HAP-1 (cell line): ENCODE results near the gene RAB1A.

Experiments used
- DNase-seq, 2 experiments: peaks; one replicate each; pipeline ENCODE4 v3.0.0-alpha.2; 2016 to 2020; ENCODE audit warnings: low spot score in 2 of 2
- H3K27me3 ChIP-seq: fragments of 250-450 bp; sonication (Bioruptor Pico); 2 replicates; pipeline ENCODE4 v1.5.1; 2020; ENCODE audit warnings: low read depth, mild to moderate bottlenecking, moderate library complexity
- H3K36me3 ChIP-seq: fragments of 250-450 bp; sonication (Bioruptor Pico); replicated peaks from 2 replicates; pipeline ENCODE4 v1.5.1; 2020; ENCODE audit warnings: mild to moderate bottlenecking
- H3K4me1 ChIP-seq: fragments of 250-450 bp; sonication (Bioruptor Pico); 2 replicates; pipeline ENCODE4 v1.5.1; 2020; ENCODE audit warnings: mild to moderate bottlenecking
- H3K4me3 ChIP-seq: fragments of 250-450 bp; sonication (Bioruptor Pico); 2 replicates; pipeline ENCODE4 v1.5.1; 2020; ENCODE audit warnings: mild to moderate bottlenecking, moderate library complexity
- H3K9me3 ChIP-seq: fragments of 250-450 bp; sonication (Bioruptor Pico); 2 replicates; pipeline ENCODE4 v1.5.1; 2020; ENCODE audit warnings: mild to moderate bottlenecking, moderate library complexity
- in situ Hi-C: fragments of 300-500 bp; cut with MboI; formaldehyde crosslinking; loops from 3 replicates; pipeline ENCODE4 v1.14.3; 2020; ENCODE audit warnings: low sequenced_read_pairs, inconsistent platforms, mixed read lengths

The RAB1A gene

DNA sequence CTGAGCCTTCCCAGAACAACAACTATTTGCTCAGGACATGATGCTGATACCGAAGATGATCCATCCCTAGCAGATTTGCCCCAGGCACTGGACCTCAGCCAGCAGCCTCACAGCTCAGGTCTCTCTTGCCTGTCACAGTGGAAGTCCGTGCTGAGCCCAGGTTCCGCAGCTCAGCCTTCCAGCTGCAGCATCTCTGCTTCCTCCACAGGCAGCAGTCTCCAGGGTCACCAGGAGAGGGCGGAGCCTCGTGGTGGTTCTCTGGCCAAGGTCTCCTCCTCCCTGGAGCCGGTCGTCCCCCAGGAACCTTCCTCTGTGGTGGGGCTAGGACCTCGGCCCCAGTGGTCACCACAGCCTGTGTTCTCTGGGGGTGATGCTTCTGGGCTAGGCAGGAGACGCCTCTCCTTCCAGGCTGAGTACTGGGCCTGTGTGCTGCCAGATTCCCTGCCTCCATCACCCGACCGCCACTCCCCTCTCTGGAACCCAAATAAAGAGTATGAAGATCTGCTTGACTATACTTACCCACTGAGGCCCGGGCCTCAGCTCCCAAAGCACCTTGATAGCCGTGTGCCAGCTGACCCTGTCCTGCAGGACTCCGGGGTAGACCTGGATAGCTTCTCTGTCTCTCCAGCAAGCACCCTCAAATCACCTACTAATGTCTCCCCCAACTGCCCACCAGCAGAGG, 58.3 kb downstream of the RAB1A start:
- Histone ChIP-seq H3K36me3 (peaks cover 45% of the 10 kb centered on the region), H3K4me3 (no peak overlapping the region), H3K4me1 (no peaks in the 10 kb centered on the region), H3K9me3 (no peaks in the 10 kb centered on the region), H3K27me3 (no peaks in the 10 kb centered on the region)
- peak in 1 of 2 experiments; percentile 44 for DNase-seq
- in situ Hi-C loops: no loop called here

DNA sequence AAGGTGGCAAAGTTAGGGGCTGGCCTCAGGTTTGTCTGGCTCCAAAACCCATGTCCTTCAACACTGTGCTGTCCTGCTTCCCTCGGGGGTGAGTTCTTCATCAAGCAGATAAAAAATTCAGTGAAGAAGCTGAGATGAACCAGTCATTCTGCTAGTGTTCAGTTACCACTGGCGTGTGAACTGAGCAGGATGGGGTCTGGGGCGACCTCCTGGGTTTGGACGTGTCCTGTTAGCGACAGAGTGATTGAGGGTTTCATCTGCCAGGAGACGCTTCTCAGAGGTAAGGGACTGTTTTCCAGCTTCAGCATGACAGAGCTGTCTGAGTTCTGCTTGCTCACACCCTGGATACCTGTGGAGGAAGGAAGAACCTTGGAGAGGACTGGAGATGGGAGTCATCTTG, 59.0 kb downstream of the RAB1A start:
- H3K9me3 ChIP-seq: no peaks in the 10 kb centered on the region
- no peaks in the 10 kb centered on the region for H3K4me1 ChIP-seq
- no peak overlapping the region for H3K4me3 ChIP-seq
- no peaks in the 10 kb centered on the region for H3K27me3 ChIP-seq
- H3K36me3 ChIP-seq: peaks cover 41% of the 10 kb centered on the region
- in situ Hi-C loops: no loop called here
- no peak for DNase-seq

DNA sequence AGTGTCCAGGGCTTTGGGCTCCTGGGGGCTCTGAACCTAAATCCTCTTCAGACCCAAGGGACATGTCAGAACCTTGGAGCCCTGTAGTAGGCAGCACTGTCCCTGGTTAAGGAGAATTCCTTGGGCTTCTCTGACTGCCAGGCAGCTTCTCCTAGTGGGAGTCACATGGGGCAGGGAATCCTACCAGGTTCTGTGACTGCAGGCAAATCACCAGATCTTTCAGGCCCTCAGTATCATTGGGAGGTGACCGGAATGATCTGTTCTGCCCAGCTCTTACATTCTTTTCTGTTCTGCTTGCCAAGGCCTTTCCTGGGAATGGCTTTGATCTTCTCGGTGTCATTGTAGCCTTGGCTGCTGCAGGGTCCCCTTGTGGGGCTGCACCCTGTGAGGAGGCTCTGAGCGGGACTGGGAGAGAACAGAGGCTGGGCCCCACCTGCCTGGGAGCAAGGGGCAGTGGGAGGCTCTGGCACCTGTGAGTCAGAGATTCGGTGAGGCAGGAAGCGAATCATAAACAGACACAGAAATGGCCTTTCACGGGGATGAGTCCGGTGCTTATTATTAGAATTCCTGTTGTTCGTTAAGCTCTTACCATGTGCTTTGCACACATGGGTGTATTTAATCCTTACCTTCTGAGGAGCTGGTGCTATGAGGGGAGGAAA, 59.6 kb downstream of the RAB1A start:
- DNase-seq: no peak

DNA sequence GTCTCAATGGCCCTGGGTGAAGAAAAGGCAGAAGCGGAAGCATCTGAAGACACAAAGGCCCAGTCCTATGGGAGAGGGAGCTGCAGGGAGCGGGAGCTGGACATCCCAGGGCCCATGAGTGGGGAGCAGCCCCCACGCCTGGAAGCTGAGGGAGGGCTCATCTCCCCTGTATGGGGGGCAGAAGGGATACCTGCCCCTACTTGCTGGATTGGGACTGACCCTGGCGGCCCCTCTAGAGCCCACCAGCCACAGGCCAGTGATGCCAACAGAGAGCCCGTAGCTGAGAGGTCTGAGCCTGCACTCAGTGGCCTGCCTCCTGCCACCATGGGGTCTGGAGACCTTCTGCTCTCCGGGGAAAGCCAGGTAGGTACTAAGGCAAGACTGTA, 60.5 kb downstream of the RAB1A start:
- in situ Hi-C loops: no loop called here
- H3K4me1 ChIP-seq: no peaks in the 10 kb centered on the region
- no peak for DNase-seq
- H3K9me3 ChIP-seq: no peaks in the 10 kb centered on the region
- H3K36me3 ChIP-seq: peaks cover 41% of the 10 kb centered on the region
- H3K4me3 ChIP-seq: no peak overlapping the region
- no peaks in the 10 kb centered on the region for H3K27me3 ChIP-seq

More for the DNA sequence above, 59.6 kb downstream of the RAB1A start:
- Histone ChIP-seq H3K27me3 (no peaks in the 10 kb centered on the region), H3K4me3 (no peak overlapping the region), H3K36me3 (peaks cover 41% of the 10 kb centered on the region), H3K4me1 (no peaks in the 10 kb centered on the region), H3K9me3 (no peaks in the 10 kb centered on the region)
- in situ Hi-C loops: no loop called here

DNA sequence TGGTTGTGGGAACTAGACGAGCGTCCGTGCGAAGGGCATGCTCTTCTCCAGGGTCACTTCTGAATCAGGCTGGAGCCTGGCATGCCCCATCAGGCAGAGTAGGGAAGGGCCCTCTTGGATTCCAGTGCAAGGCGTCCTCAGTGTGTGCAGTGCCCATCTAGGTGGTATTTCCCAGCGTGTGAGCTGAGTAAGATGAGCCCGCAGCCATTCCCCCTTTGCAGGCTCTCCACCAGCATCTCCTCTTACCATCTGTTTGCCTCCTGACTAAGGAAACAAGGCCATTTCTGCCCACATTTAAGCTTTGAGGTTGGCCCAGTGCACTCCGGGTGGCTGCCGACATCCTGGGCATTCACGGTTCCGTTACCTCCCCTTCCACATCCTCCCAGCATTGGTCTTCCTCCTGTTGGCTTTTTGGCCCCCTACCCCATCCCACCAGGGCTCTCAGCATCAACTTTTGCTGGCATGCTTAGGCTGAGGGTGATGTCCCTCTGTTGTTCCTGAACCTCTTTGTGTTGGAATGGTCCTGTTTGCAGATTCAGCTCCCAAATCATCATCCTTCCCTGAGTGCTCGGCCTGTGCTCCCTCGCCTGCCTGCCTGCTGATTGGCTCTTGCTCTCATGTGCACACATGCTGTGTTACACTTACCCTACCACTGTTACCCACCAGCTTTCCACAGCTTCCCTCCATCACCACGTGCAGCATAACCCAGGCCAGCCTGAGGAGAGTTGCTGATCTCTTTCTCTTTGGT, 61.9 kb downstream of the RAB1A start:
- Histone ChIP-seq H3K36me3 (peaks cover 29% of the 10 kb centered on the region), H3K4me3 (no peak overlapping the region), H3K4me1 (no peaks in the 10 kb centered on the region), H3K27me3 (no peaks in the 10 kb centered on the region), H3K9me3 (no peaks in the 10 kb centered on the region)
- in situ Hi-C loops: no loop called here
- no peak for DNase-seq

DNA sequence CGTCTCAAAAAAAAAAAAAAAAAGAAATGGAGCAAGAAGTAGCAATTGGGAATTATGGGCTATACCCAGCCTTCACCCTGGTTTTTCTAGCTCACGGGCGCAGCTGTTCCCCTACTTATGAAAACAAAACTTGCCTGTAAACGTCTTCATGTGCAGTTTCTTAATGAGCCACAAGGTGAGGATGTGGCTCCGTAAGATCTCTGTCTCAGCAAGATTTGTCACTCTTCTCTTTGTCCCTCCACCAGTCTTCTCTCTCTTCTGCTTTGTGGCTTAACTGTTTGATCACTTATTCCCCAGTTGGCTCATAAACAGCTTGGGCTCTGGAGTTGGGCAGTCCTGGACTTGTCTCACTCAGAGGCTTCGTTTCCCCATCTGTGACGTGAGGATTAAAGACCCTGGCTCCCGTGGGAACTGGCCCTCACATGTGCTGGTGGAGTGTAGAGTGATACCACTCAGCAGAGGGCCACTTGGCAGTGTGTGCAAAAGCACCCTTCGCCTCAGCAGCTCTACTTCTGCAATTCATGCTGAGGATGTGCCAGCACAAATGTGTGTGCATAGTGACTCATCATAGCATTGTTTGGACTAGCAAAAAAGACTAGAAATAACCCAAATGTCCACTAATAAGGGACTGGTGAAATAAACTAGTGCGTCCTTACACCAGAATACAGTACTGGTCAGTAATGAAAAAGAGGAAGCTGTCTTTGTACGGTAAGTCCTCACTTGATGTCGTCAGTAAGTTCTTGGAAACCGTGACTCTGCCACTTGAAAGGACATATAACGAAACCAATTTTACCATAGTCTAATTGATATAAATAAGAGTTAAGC, 65.0 kb downstream of the RAB1A start:
- Histone ChIP-seq H3K9me3 (no peaks in the 10 kb centered on the region), H3K4me1 (no peaks in the 10 kb centered on the region; the same call in 1 of the 2 replicates), H3K36me3 (peaks cover 2% of the 10 kb centered on the region; the same call in 1 of the 2 replicates), H3K27me3 (no peaks in the 10 kb centered on the region), H3K4me3 (no peak overlapping the region)
- peak; percentile 47 to 64 for DNase-seq
- in situ Hi-C loops: no loop called here

DNA sequence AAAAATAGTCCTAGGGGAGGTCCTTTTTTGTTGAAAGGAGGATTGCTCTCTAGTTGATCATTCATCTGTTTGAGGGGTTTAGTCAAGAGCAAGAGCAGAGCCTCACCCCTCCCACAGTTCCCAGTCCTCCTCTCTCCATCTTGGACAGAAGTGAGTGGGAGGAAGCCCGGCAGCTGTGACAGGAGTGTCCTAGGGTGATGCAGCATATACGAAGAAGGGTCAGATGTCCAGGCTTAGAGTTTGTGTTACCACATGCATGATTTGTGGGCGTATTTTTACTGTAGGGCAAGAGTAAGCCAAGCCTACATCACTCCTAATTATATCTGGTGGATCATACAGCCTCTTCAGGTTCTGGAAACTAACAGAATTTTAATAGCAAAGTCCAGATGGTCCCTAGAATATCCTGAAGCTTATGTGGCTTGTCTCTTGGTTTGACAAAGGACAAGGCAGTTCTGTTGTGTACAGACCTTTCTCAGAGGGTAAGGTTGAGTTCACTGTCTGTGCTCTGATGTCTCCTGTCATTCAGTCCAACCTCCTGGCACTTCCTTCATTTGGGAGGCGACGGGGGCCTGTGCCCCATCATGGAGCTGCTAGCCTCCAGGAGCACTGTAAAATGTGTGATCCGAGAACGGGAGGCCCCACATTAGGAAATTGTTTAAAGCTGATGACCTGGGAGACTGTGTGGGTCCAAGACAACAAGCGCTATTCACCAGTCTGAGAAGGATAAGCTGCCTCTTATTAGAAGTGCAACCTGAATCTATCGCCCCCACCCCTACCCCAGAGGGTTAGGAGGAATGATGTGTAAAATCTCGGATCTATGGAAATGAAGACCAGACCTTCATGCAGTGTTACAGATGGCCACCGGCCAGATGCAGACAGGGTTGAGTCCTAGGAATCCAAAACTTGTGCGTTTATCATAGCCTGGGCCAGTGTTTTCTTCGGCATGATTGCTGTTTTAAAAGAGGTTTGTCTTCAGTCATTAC, 66.8 kb downstream of the RAB1A start:
- in situ Hi-C loops: no loop called here
- Histone ChIP-seq H3K9me3 (no peaks in the 10 kb centered on the region), H3K27me3 (no peaks in the 10 kb centered on the region), H3K4me3 (no peak overlapping the region), H3K4me1 (peaks cover 8% of the 10 kb centered on the region), H3K36me3 (no peaks in the 10 kb centered on the region)
- no peak for DNase-seq

DNA sequence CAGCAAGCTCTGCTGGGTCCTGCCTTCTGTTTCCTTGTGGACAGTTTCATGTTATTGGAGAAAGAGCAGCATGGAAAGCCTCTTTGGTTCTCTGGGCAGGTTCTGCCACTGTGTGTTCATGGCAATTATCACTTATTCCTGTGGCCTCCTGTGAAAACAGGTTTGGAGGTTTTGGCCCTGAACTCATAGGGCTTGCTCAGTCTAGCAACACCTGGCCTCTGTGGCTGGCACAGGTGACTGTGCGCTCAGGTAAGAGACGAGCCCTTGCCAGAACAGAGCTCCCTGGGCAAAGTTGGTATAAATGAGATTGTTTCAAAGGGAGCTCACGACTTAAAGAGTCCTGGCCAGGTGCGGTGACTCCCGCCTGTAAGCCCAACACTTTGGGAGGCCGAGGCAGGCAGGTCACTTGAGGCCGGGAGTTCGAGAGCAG, 68.0 kb downstream of the RAB1A start:
- no peaks in the 10 kb centered on the region for H3K36me3 ChIP-seq
- H3K9me3 ChIP-seq: no peaks in the 10 kb centered on the region
- no peak for DNase-seq
- H3K27me3 ChIP-seq: no peaks in the 10 kb centered on the region
- in situ Hi-C loops: no loop called here
- peaks cover 8% of the 10 kb centered on the region for H3K4me1 ChIP-seq
- H3K4me3 ChIP-seq: no peak overlapping the region

DNA sequence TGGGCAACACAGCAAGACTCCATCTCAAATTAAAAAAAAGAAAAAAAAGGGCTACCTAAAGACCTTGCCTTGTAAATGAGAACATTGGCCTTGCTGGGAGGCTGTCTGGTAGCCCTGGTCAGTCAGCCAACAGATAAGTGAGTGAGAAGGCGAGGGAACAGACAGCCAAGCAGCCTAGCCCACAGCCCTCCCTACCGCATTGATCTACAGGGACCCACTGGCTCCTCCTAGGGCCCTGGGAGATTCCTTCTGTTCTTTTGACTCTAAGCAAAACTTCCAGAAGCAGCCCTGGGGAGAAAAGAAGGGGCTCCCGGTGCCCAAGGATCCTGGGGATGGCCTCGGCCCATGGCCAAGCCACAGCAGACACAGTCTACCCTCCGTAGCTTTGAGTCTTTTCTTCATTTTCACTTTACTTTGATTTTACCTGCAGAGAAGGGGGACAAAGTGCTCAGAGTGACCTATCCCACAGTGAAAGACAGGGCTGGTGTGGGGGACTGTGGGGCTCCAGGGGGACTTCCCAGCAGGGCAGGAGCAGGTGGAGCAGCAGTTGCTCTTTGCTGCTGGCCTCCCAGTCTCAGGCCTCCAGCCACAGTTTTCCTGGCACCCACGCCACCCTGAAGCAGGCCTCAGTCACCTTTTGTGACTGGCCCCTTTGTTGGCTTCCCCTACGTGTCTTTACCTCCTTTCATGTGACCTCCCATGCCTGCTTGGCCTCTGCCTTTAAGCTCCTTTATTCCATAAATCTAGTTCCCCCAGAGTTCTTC, 68.6 kb downstream of the RAB1A start:
- H3K36me3 ChIP-seq: no peaks in the 10 kb centered on the region
- no peaks in the 10 kb centered on the region for H3K9me3 ChIP-seq
- in situ Hi-C loops: no loop called here
- no peak overlapping the region for H3K4me3 ChIP-seq
- no peaks in the 10 kb centered on the region for H3K27me3 ChIP-seq
- no peak for DNase-seq
- peaks cover 8% of the 10 kb centered on the region for H3K4me1 ChIP-seq

DNA sequence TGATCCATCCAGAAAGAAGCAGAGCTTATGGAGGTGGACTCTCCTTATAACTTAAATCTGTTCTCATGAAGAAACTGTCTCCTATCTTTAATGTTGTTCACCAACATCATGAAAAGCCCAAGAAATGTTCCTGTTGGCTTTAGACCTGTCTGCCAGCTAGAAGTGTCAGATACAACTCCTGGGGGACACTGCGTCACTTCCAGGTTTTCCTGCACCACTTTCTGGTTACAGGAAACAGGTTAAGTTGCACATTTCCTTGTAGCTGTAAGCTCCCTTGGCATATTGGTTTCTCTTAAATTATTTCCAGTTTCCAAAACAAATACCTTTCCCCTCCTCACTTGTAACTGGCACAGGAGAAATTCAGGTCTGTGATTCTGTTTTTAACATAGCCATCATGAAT, 70.8 kb downstream of the RAB1A start:
- Histone ChIP-seq H3K36me3 (no peaks in the 10 kb centered on the region), H3K4me3 (no peak overlapping the region), H3K4me1 (peaks cover 8% of the 10 kb centered on the region), H3K9me3 (no peaks in the 10 kb centered on the region), H3K27me3 (no peaks in the 10 kb centered on the region)
- in situ Hi-C loops: loop anchor here (10.0 kb wide), 1 partner anchor 506 kb away; no protein-coding TSS in a partner anchor
- DNase-seq: no peak

DNA sequence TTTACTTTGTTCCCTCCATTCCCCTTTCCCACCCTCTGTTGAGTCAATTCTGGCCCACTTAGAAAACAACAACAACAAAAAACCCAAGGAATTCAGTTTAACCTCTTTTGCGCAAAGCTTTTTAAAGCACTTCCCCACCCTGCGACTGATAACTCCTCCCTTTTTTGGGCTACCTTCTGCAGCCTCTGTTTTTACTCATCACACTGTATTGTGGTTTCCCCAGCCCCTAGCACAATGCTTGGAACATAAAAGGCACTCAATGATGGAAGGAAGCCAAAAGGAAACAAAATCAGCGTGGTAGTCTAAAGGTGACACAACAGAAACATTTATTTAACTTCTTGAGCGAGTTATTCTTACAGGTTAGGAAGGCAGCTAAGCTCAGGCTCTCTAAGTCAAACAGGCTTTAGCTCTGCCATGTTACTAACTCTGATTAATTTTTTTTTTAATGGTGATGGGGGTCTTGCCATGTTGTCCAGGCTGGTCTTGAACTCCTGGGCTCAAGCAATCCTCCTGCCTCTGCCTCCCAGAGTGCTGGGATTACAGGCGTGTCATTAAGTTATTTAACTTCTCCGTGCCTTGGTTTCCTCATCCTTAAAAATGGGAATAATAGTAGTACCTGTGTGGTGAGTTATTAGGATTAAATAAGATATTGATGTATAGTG, 72.4 kb downstream of the RAB1A start:
- in situ Hi-C loops: loop anchor here (10.0 kb wide), 1 partner anchor 507 kb away; no protein-coding TSS in a partner anchor

DNA sequence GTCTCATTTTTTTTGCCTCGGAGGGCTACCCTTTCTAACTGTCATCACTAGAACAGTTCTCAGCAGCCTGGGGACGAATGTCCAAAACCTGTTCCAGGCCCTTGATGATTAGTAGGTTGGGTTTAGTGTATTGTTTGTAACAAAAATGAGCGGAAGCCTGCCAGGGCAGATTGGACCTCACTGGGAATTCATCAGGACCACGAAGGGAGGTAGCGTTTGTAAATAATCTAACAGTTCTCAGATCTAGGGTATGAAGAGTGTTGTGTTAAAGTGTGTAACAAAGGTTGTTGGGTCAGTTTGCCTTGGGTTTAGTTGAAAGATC, 72.9 kb downstream of the RAB1A start:
- no peaks in the 10 kb centered on the region for H3K9me3 ChIP-seq
- in situ Hi-C loops: loop anchor here (10.0 kb wide), 1 partner anchor 508 kb away; no protein-coding TSS in a partner anchor
- no peaks in the 10 kb centered on the region for H3K27me3 ChIP-seq
- no peaks in the 10 kb centered on the region for H3K36me3 ChIP-seq
- H3K4me3 ChIP-seq: peak overlapping the region; percentile 72
- peaks cover 8% of the 10 kb centered on the region for H3K4me1 ChIP-seq
- DNase-seq: no peak

More for the DNA sequence above, 72.4 kb downstream of the RAB1A start:
- H3K36me3 ChIP-seq: no peaks in the 10 kb centered on the region
- peak overlapping the region; percentile 72 for H3K4me3 ChIP-seq
- DNase-seq: peak; percentile 47 to 48
- peaks cover 8% of the 10 kb centered on the region for H3K4me1 ChIP-seq
- H3K27me3 ChIP-seq: no peaks in the 10 kb centered on the region
- H3K9me3 ChIP-seq: no peaks in the 10 kb centered on the region
